Esophagus squamous epithelium (tissue), 5 donors: ENCODE measurements around the gene PRRT3. TPM values are rescaled to one million over a fixed set of nuclear protein-coding genes. Genes with fewer than 3 reads are reported as not detected.

ENCODE experiments used
- DNase-seq: peaks from one replicate; lab custom pipeline; 2025; lab: John Stamatoyannopoulos, UW
- H3K27ac ChIP-seq, 4 donors: fragments of 200-600 bp; sonication (generic); one replicate each; pipeline ENCODE4 v1.5.1; 2016 to 2019; ENCODE audit warnings: mild to moderate bottlenecking in 1 of 4
- H3K27me3 ChIP-seq, 4 donors: fragments of 200-600 bp; sonication (generic); 1 replicate in 3 of 4; 2 replicates in 1 of 4; pipeline versions ENCODE4 v1.5.1 to v1.6.0; 2017 to 2021; ENCODE audit warnings: antibody characterized with exemption in 1 of 4
- H3K36me3 ChIP-seq, 3 donors: fragments of 200-600 bp; sonication (generic); one replicate each; pipeline ENCODE4 v1.5.1; 2016 to 2019
- H3K4me1 ChIP-seq, 3 donors: fragments of 200-600 bp; sonication (generic); one replicate each; pipeline ENCODE4 v1.5.1; 2017 to 2019
- H3K4me3 ChIP-seq, 4 donors: fragments of 200-600 bp; sonication (generic); 1 replicate in 3 of 4; 2 replicates in 1 of 4; pipeline ENCODE4 v1.5.1; 2016 to 2019; ENCODE audit warnings: mild to moderate bottlenecking in 2 of 4, moderate library complexity in 1 of 4
- H3K9me3 ChIP-seq, 3 donors: fragments of 200-600 bp; sonication (generic); one replicate each; pipeline ENCODE4 v1.5.1; 2016 to 2019
- CTCF ChIP-seq, 6 experiments: fragments of 450-650 bp in 4 of 6; fragments of 200-600 bp in 2 of 6; sonication (generic) in 2 of 6; IDR thresholded peaks; one replicate each; pipeline ENCODE4 v1.5.1; 2016 to 2019; ENCODE audit warnings: antibody characterized with exemption in 6 of 6, mild to moderate bottlenecking in 4 of 6, moderate library complexity in 4 of 6
- POLR2A ChIP-seq, 4 donors: fragments of 450-650 bp; IDR thresholded peaks; one replicate each; pipeline ENCODE4 v1.6.1; 2017; ENCODE audit warnings: antibody characterized with exemption in 4 of 4, mild to moderate bottlenecking in 4 of 4, moderate library complexity in 3 of 4
- WGBS, 2 donors: methylation state at CpG; one replicate each; pipeline ENCODE4 v1.1.5; 2018; 5-methylcytosine and 5-hydroxymethylcytosine counted together
- intact Hi-C: fragments of 100-400 bp; cut with DNase I; formaldehyde crosslinking; loops from one replicate; pipeline ENCODE4 v1.15.0; 2022
- total RNA-seq, 4 donors: library from RNA; depleted of rRNA; stranded (reverse); fragments of >200 nt; gene quantifications; one replicate each; pipeline ENCODE4 v1.1.0, GENCODE V29; 2016
- donor health status: DM: yes; HTN: yes; CAD: no.

PRRT3 gene
- total RNA-seq, 4 donors from 2014 or later = 0.72 to 1.9 (median 1.0) TPM

GRCh38 chr3:9947025-9947995, 4.9 kb downstream of the PRRT3 start:
- H3K27ac ChIP-seq = peak overlapping the region; percentile 76 to 92 (median 86)
- no peak for DNase-seq
- intact Hi-C loops = loop anchor here (10.0 kb wide), 1 partner anchor 67 kb away; no protein-coding TSS in a partner anchor

GRCh38 chr3:9946112-9947024, 5.8 kb downstream of the PRRT3 start:
- intact Hi-C loops = loop anchor here (10.0 kb wide), 1 partner anchor 68 kb away; no protein-coding TSS in a partner anchor
- Histone ChIP-seq H3K27me3 (no peaks in the 10 kb centered on the region), H3K4me3 (peak overlapping the region; percentile 42 to 75 (median 66)), H3K36me3 (peaks cover 0 to 40% (median 3%) of the 10 kb centered on the region in 3 donors), H3K9me3 (no peaks in the 10 kb centered on the region), H3K4me1 (peaks cover 9 to 40% (median 9%) of the 10 kb centered on the region in 3 donors), H3K27ac (peak overlapping the region; percentile 76 to 92 (median 86))
- WGBS, 2 donors = 16 to 17% methylated on average over 5 to 6 of the region's 90 CpGs
- TF ChIP-seq CTCF (IDR thresholded peaks at IDR 0.05) (peak; percentile 54 to 88 (median 78)), POLR2A (IDR thresholded peaks at IDR 0.05) (peak in 2 of 4 donors; percentile 52 to 62)
- peak; percentile 36 for DNase-seq

More at GRCh38 chr3:9947025-9947995, 4.9 kb downstream of the PRRT3 start:
- peak in 5 of 6 experiments; percentile 51 to 90 (median 75) for TF ChIP-seq CTCF (IDR thresholded peaks at IDR 0.05)
- TF ChIP-seq POLR2A (IDR thresholded peaks at IDR 0.05) = no peak
- H3K36me3 ChIP-seq = peaks cover 0 to 40% (median 2%) of the 10 kb centered on the region in 3 donors
- no peaks in the 10 kb centered on the region for H3K9me3 ChIP-seq
- WGBS, 2 donors = 38 to 73% methylated on average over 14 of the region's 86 CpGs
- peaks cover 0 to 3% (median 0%) of the 10 kb centered on the region in 4 donors for H3K27me3 ChIP-seq
- peak overlapping the region; percentile 42 to 75 (median 66) for H3K4me3 ChIP-seq
- peaks cover 18 to 49% (median 19%) of the 10 kb centered on the region in 3 donors for H3K4me1 ChIP-seq

GRCh38 chr3:9945358-9945757, 6.8 kb downstream of the PRRT3 start:
- H3K36me3 ChIP-seq = peaks cover 0 to 50% (median 3%) of the 10 kb centered on the region in 3 donors
- 68 to 78% methylated on average over 10 of the region's 10 CpGs for WGBS, 2 donors
- H3K27ac ChIP-seq = no peak overlapping the region
- DNase-seq = no peak
- peak overlapping the region in 1 of 4 donors; percentile 74 for H3K4me3 ChIP-seq
- TF ChIP-seq POLR2A (IDR thresholded peaks at IDR 0.05) (no peak), CTCF (IDR thresholded peaks at IDR 0.05) (no peak)
- H3K4me1 ChIP-seq = peaks cover 5 to 31% (median 7%) of the 10 kb centered on the region in 3 donors
- no peaks in the 10 kb centered on the region for H3K27me3 ChIP-seq
- no peaks in the 10 kb centered on the region for H3K9me3 ChIP-seq
- intact Hi-C loops = loop anchor here (10.0 kb wide), 1 partner anchor 69 kb away; no protein-coding TSS in a partner anchor

- Histone ChIP-seq H3K27me3 (no peaks in the 10 kb centered on the region), H3K4me1 (peaks cover 5 to 31% (median 7%) of the 10 kb centered on the region in 3 donors), H3K4me3 (no peak overlapping the region), H3K36me3 (peaks cover 0 to 40% (median 3%) of the 10 kb centered on the region in 3 donors), H3K27ac (no peak overlapping the region), H3K9me3 (no peaks in the 10 kb centered on the region)
- no peak for TF ChIP-seq POLR2A (IDR thresholded peaks at IDR 0.05)
- no peak for TF ChIP-seq CTCF (IDR thresholded peaks at IDR 0.05)
- DNase-seq = no peak
- intact Hi-C loops = loop anchor here (10.0 kb wide), 1 partner anchor 71 kb away; no protein-coding TSS in a partner anchor
- 92 to 94% methylated on average over 7 to 9 of the region's 11 CpGs for WGBS, 2 donors
These were observed 7.9 kb downstream of the PRRT3 start for GRCh38 chr3:9944271-9944670.
